Measurements from ENCODE around the gene SRRM4.

The SRRM4 gene

GRCh38 chr12:119171691-119172425 lies 190.5 kb downstream of the SRRM4 start:
- no peak for DNase-seq

- no peak for DNase-seq
Observed at GRCh38 chr12:119175081-119175480, 193.7 kb downstream of the SRRM4 start.

GRCh38 chr12:119176267-119177055 lies 195.1 kb downstream of the SRRM4 start:
- DNase-seq: peak; percentile 93

GRCh38 chr12:119177056-119177325 lies 195.7 kb downstream of the SRRM4 start:
- DNase-seq: no peak

GRCh38 chr12:119177724-119178380 lies 196.5 kb downstream of the SRRM4 start:
- no peak for DNase-seq

GRCh38 chr12:119178544-119179334 lies 197.4 kb downstream of the SRRM4 start, which contains the start of gene HSPB8:
TSS of gene HSPB8 (plus strand) at chr12:119178931. CDS start at chr12:119179313, 382 bp downstream.
- DNase-seq: peak; percentile 93

GRCh38 chr12:119179335-119180021 lies 198.1 kb downstream of the SRRM4 start:
- peak; percentile 67 for DNase-seq

GRCh38 chr12:119180380-119181040 lies 199.2 kb downstream of the SRRM4 start:
- DNase-seq: peak; percentile 35

GRCh38 chr12:119181202-119181601 lies 199.9 kb downstream of the SRRM4 start:
- no peak for DNase-seq

GRCh38 chr12:119181944-119182343 lies 200.6 kb downstream of the SRRM4 start:
- DNase-seq: no peak

GRCh38 chr12:119182701-119183493 lies 201.6 kb downstream of the SRRM4 start:
- peak; percentile 75 for DNase-seq

GRCh38 chr12:119183942-119184695 lies 202.8 kb downstream of the SRRM4 start:
- DNase-seq: no peak

GRCh38 chr12:119195256-119195655 lies 213.9 kb downstream of the SRRM4 start:
- DNase-seq: no peak

- DNase-seq: no peak
Observed at GRCh38 chr12:119198440-119198839, 217.1 kb downstream of the SRRM4 start.

GRCh38 chr12:119200601-119201000 lies 219.3 kb downstream of the SRRM4 start:
- DNase-seq: no peak

GRCh38 chr12:119201789-119202543 lies 220.6 kb downstream of the SRRM4 start:
- no peak for DNase-seq

- DNase-seq: no peak
Observed at GRCh38 chr12:119202544-119202943, 221.2 kb downstream of the SRRM4 start.

GRCh38 chr12:119204131-119204530 lies 222.8 kb downstream of the SRRM4 start:
- DNase-seq: no peak

GRCh38 chr12:119204671-119205285 lies 223.4 kb downstream of the SRRM4 start:
- DNase-seq: no peak

All from NCI-H226 (cell line).